Stimulated activated CD8-positive, alpha-beta memory T cell treated with anti-CD3 and anti-CD28 coated beads, Interleukin-2, amount 100 ng/mL, for 48 hours (primary cell): ENCODE measurements around the gene NAALADL2.

Experiments used
- DNase-seq, 2 donors: peaks; one replicate each; pipeline ENCODE4 v3.0.0-alpha.2; 2020; ENCODE audit warnings: low read depth in 2 of 2

The NAALADL2 gene

DNA sequence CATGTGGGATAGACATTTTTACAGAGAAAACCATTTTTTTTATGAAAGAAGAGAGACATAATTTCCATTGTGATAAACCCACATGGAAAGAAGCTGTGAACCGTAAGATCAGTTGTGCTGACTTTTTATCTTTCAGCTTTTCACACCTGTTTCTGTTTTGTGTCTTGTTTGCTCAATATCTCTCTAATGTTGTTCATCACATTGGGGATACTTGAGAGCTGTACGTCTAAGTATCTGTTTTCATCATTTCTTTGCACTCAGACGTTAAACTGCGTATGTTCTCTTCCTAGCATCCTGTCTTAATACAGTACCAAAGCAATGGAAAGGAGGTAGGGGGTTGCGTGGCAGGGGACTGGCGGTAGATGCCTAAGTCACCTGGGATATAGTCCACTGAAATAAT is 449.0 kb downstream of the NAALADL2 start:
- no peak for DNase-seq

DNA sequence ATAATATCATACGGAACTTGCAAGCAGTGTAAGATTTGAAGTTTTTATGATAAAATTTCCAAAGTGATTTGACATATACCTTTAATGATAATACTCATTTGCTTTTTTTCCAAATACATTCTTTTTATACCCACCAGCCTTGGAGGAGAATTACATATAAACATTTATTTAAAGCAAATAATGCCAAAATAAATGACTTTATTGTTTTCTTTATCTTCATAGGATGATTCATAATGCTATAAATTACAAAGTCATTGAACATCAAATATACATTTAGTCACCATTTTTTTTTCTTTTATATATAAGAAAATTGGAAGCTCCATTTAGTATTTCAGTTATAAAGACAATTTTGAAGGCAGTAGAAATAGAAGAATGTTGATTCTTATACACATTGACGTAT is 450.9 kb downstream of the NAALADL2 start:
- no peak for DNase-seq

DNA sequence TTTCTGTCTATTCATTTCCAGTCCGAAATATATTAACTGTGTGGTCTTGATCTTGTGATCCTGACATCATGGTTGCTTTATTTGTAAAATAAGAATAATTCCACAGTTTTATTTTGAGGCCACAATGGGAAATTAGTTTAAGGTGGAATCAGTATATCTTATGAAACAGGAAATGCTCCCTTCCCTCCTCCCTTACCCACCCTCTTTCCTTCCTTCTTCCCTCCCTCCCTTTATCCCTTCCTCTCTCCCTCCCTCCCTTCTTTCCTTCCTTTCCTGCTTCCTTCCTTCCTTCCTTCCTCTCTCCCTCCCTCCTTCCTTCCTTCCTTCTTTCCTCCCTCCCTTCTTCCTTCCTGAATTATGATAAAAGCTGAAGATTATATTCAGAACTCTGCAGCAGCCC is 452.3 kb downstream of the NAALADL2 start:
- DNase-seq, result no peak

DNA sequence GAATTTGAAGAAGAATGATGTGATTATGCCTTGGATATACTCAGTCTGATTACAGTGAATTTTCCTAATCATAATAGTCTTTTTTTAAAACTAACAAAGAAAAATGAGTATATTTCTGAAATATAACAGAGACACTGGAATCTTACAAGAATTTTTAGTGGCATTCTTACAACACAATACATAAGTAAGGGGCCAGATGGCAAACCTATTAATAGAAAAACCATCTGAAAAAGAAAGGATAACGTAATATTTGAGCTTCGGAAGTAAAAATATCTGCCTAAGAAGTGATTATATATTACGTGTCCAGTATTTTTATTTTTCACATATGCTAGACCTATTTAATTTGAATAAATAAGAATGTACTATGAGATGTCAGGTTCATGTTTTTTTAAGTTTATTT is 452.8 kb downstream of the NAALADL2 start:
- no peak for DNase-seq

DNA sequence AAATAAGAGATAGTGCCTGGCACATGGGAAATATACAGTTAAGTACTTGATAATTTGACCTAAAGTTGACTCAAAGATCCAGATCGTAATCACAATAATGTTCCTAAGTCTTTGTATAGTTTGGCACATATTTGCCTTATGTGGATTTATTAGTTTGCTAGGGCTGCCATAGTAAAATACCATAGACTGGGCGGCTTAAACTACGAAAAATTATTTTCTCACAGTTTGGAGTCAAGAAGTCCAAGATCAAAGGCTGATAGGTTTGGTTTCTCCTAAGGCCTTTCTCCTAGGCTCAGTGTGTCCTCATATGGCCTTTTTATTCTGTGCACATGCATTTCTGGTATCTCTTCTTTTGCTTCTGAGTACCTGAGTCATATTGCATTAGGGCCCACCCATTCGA is 453.7 kb downstream of the NAALADL2 start:
- DNase-seq, result no peak

DNA sequence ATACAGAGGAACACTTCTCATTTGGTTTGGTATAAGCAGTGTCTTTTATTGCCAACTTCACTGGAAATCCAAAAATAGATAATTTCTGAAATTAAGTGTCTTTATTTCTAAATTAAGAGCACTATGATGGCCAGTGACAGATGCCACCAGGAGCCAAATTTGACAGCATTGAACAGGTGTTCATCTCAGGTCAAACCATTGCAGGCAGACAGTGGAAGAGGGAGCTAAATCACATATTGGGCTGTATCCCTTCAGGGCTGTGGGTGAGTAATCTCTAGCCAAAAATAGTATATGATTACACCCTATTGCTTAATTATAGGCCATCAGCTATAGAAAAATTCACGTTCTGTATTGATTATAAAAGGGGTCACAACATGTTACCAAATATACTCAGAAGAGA is 457.7 kb downstream of the NAALADL2 start:
- DNase-seq, result no peak

DNA sequence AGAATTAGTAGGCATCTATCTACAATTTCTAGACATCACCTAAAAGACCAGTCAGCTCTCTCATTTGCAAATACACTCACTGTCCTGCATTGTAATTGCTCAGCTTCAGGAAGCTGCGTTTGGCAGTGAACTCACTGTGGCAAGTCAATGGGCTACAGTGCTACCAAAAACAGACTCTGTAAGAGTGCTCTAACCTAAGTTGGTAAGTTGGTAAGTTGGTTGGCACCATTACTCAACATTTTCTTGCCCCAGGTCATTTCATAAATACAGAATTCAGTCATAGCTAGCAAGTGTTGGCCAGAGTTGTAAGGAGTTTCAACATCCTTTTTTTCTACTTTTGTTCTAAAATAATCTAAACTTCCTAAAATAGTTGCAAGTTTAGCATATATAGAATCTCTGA is 466.3 kb downstream of the NAALADL2 start:
- no peak for DNase-seq

DNA sequence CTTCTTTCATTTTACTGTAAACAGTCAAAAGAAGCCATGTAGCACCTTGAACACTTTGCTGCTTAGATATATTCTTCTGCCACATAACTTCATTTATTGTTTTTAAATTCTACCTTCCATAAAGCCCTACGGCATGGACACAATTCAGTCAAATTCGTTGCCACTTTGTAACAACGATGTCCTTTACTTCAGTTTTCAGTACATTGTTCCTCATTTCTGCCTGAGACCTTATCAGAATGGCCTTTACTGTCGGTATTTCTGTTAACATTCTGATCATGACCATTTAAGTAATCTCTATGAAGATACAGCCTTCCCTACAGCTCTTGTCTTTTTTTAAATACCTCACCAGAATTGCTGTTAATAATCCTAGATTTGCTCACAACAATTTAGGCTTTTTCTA is 466.9 kb downstream of the NAALADL2 start:
- DNase-seq, result no peak

DNA sequence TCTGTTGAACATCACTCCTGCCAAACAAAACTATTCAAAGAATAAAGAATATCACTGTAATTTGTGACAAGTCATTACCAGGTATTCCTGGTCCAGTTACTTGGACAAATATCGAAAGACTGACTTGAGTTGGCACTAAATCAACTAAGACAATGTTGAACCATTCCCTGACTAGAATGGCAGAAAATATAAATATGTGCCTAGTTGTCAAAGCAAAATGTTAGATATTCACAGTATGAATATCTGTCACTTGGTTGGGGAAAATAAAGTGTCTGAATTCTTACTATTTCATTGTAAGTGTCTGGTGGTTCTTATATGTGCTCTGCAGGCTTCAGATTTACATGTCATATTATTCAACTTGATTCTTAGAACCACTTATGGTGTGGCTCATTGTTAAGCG is 470.2 kb downstream of the NAALADL2 start:
- DNase-seq, result no peak

DNA sequence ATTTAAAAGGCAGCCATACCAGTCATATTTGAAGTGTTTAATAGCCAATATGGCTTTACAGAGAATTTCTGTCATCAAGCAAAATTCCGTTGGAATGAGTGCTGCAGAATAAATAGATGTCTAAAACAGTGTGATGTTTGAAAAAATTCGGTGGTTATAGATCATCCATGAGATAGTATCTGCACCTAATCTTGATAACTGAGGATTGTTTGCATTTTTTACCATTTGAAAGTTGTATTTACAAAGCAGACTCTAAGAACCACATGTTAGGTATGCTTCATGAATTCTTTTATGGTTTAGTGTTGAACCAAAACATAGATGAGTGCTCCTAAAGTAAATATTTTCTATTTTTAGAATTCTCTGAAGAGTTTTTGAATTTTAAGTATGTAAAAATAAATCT is 476.1 kb downstream of the NAALADL2 start:
- no peak for DNase-seq

DNA sequence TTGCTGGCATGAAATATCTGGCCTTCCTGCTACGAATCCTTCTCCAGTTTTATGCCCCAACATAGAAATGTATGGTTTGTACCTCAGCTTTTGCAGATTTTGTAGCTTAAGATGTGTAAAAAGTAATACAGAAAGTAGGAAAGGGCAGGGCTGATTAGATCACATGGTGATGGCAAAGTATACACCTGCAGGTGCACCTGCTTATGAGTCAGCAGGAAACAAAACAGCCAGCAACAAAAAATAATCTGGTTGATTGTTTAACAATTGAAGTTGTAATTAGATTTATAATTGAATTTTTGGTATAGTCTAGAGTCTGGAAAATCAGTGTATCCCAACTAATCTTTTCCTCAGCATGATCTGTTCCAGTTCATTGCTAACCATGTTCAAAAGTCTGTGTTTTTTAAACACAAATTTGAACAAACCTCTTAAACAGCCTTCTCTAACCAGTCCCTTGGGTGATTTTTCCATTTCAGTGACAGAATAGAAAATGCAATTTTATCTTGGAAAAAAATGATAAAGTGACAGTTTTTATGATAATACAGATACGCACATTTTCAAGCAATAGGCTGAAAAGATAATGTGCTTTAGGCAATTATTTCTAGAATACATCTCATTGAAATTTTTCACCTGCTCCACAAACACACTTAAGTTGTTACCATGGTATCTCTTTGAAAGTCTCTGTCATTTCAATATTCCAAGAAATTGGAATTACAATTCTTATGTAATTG is 477.4 kb downstream of the NAALADL2 start:
- no peak for DNase-seq

DNA sequence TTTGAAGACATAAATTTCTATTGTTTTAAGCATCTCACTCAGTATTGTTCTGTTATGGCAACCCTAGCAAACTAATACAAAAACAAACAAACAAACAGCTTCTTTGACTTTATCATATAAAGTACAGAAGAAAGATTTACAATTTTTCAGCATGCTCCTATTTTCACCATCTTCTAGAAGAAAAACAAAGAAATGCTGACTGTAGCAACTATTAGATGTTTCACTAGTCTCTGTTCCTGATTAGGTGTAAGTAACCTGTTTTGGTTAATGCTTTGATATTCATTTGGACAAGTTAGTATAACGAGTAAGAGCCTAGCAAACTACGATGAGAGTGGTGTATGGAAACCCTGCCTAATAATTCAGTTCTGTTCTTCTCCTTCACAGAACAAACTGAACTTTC is 478.5 kb downstream of the NAALADL2 start:
- DNase-seq, result no peak

DNA sequence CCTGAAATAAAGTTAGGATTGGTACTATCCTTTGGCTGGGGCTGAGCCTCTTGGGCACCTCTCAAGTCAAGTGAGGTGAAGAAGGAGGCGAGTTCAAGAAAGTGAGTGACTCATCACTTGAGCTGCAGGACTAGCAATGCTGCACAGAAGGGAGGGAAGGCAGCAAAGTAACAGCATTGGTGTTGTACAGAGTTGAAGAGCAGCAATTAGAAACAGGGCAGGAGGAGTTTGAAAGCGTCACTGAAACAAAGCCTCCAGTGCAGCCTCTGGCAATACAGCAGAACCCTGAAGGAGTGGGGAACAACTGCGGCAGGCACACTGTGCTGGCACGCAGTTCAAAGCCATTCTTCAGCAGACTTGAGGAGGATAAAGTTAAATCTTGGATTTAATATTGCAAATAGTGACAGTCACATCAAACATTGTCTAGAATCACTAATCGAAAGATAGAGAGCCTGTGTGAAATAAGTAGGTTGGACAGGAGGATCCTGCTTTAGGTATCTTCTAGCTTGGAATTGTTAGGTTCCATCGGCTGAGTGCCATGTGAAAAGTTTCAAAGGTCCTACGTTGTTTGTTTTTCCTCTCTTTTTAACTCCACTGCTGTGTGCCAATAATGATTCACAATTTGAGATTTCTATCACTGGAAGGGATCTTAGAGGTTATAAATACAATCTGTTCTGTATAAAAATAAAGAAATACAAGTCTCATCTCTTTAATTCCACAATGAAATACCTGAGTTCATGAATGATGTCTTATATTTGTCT is 479.8 kb downstream of the NAALADL2 start:
- no peak for DNase-seq

DNA sequence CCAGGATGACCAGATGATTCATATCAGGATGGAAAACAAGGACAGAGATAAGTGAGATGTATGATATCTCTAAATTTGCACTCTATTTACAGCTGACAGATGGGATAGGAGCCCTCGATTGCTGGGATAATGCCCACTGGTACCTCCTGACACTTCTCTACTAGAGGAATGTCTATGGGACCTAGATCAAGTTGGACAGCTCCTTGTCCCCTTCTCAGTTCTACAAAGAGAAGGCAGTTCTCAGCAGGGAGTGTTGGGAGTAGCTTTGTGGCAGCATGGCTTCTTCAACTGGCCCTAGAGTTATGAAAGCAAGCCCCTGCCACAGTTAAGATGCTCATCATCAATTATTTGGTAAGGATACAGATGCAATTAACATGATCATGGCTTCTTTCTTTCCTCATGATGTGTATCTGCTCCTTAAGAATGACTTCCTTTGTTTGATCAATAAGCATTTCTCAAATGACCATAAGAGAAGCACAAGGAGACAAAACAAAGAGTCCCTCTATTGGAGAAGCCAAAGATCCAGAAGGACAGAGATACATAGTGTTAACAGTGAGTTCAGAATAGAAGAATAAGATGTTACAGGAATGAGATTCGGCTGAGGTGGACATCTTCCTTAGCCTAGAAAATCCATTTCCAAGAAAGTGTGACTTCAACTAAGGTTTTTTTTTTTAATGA is 481.3 kb downstream of the NAALADL2 start:
- DNase-seq, result no peak

DNA sequence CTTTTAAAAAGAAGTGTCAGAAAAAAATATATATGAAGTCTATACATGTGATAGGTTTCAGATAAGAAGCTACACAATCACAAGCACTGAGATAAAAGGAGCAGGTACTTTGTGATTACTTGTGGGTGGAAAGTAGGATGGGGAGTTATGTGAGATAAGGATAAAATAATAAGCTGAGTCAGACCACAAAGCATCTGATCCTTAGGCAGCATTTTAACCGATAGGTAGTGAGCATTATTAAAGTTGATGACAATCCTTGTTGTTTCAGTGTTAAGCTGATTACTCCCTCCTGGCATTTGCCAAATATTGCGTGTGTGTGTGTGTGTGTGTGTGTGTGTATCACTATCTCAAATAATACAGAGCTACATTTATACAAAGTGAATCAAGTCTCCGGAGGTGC is 483.1 kb downstream of the NAALADL2 start:
- no peak for DNase-seq

DNA sequence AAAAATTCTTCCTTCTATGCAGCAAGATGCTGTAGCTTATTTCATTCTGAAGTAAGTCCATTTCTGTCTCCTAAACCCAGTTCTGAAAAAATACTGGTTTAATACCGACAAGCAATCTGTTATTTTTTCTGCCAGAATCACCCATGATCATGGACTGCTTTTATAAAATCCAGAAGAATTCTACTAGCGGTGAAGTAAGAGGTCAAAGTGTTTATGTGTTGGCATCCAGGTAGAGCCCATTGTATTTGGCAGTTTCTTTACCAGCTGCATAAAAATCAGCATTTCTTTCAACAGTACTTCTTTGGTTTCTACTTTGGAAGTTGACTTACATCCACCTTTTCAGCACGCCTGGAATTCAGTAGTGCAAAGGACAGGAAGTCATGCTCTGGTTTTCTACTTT is 484.8 kb downstream of the NAALADL2 start:
- DNase-seq, result no peak

DNA sequence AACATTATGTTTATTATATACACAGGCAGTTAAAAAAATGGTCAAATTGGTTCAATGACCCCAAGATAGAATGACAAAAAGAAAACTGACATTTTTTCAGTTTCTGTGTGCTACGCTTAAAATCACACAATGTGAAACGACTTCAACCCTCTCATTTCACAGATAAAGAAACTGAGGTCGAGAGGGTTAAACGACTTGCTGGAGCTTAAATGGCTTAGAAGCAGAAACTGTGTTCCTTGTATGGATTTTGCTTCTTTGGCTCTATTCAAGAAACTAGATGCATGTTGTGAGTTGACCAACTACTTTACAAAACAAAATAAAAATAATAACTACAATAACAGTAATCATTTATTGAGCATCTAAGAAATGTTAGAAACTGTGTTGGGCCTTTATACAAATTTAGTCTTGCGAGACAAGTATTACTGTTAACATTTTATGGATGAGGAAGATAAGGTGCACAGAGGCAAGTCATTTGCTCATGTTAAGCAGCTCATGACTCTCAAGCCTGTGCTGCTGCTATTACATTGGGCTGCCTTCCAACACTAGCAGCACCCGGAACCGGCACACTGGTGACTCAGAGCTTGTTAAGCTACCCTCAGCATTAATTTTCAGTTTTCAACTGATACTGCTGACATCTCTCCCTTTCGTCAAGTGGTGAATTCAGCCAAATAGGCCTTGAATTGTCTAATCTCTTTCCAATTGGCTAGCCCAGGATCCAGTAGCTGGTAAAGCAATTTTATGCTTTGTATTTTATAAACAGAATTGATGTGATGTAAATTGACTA is 487.6 kb downstream of the NAALADL2 start:
- no peak for DNase-seq

DNA sequence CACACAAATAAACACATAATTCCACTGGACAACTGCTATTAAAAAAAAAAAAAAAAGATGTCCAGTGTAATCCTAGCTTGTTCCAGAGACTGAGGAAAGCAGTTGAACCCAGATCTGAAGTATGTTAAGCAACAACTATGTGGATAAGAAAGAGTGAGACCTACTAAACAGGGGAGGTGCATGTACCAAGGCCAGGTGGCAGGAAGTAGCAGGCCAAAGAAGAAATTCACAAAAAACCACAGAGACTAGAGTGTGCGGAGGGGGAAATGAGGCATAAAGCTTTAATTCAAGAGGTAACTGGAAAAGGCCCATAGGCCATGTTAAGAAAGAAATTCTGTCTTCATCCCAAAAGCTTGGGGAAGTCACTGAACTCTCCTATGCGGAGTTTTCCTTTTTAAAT is 490.0 kb downstream of the NAALADL2 start:
- no peak for DNase-seq

DNA sequence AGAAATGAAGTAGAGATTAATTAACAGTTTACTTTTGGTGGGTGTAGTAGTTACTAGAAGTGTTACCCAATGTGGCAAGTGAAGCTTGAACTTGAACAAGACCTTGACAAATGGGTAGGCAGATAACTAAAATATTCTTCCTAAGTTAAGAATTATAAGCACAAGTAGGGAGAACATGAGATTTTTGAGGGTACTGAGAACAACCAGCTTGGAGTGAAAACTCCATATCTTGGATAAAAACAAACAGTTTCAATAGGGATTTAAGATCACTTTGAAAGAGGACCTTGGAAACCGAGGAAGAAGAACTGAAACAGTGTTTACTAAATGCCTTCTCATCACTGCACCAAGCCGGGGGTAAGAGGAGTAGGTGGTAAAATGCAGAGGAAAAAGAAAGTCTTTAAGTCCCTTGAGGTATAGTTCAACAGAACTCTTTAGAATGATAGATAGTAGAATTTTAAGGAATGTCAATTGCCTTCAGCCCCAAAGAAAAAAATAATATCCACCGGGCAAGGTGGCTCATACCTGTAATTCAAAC is 496.7 kb downstream of the NAALADL2 start:
- no peak for DNase-seq

DNA sequence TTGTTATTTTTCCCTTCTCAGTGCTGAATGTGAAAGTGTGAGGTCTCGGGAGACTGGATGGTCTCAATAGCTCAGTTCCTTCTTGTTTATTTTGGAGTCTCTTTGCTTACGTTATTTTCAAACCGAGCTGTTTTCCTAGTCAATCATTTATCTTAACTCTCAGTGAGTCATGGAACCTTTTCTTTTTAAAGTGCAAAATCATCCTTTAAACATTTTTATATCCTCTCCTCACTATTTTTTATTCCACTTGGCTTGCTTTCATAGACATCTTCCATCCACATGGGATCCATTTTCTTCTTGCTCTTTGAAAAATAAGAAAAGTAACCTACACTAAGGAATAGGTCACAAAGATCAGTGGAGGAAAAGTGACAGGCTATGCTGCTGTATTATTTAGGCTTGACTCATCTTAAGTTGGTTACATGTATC is 497.8 kb downstream of the NAALADL2 start:
- no peak for DNase-seq

DNA sequence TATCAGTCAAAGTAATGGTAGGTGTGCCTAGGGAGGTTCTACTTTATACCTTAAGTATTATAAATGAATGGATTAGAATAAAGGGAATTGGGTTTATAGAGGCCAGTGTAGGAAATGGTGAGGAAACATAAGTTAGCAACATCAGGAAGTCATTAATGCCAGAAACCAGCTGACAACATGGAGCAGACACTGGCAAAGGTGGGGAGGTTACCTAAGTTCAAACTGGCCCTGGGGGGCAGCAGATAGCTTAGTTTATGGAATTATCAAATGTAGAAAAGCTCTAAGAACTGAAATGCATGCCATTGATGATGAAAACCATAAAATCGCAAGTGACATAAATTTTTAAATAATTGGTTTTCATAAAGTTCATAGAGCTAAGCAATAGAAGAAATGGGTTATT is 498.6 kb downstream of the NAALADL2 start:
- no peak for DNase-seq

DNA sequence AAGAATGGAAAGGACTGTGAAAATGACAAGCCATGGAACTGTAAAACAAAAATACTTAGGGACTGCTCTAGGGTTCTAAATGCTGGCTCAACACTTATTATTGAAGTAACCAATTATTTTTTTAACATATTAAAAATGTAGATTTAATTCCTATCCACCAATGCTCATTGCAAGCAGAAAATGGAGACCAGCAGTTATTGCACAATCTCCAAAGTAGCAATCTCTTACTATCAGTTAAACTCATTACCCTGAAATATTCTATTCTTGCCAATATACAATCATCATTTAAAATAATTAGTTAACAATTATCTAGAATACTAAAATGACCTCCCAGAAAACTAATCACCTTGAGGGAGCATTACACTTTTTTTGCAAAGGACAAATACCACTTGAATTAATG is 499.8 kb downstream of the NAALADL2 start:
- no peak for DNase-seq
